ENCODE measurements around the gene DOK1. TPM values are rescaled to one million over a fixed set of nuclear protein-coding genes. Genes with fewer than 3 reads are reported as not detected.

DOK1 gene
- total RNA-seq, 4 donors from 2014 or later = 14.5 to 38.0 (median 26.3) TPM

DNA sequence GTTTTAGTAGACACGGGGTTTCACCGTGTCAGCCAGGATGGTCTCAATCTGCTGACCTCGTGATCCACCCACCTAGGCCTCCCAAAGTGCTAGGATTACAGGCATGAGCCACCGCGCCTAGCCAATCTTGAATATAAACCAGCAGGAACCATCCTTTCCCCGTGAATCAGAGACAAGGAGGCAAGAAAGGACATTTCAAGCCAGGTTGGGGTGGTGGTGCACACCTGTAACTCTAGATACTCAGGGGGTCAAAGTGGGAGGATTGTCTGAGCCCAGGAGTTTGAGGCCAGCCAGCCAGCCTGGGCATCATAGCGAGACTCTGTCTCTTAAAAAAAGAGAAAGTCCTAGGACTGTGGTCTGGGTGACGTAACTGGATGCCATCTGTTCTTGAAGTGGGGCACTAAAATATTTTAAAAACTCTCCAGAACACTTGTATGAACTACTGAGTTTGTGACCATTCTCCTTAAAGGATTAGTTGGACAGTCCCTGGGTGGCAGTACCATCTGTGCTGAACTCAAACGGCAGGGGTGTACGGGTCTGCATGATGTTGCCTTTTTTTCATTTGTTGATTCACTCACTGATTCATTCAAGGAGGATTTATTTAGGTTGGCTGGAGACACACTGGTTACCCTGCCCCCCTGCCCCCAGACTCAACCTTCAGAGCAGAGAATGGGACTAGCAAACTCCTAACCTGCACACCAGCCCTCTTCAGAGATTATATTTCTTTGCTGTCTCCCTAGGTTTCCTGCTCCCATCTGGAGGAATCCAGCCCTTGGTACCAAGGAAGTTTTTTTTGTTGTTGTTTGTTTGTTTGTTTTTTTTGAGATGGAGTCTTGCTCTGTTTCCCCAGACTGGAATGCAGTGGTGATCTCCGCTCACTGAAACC lies 43.2 kb upstream of the DOK1 start:
- H3K4me1 ChIP-seq = peaks cover 4 to 41% (median 27%) of the 10 kb centered on the region in 4 donors
- TF ChIP-seq POLR2A (IDR thresholded peaks at IDR 0.05) = no peak
- TF ChIP-seq, protein P1, sequence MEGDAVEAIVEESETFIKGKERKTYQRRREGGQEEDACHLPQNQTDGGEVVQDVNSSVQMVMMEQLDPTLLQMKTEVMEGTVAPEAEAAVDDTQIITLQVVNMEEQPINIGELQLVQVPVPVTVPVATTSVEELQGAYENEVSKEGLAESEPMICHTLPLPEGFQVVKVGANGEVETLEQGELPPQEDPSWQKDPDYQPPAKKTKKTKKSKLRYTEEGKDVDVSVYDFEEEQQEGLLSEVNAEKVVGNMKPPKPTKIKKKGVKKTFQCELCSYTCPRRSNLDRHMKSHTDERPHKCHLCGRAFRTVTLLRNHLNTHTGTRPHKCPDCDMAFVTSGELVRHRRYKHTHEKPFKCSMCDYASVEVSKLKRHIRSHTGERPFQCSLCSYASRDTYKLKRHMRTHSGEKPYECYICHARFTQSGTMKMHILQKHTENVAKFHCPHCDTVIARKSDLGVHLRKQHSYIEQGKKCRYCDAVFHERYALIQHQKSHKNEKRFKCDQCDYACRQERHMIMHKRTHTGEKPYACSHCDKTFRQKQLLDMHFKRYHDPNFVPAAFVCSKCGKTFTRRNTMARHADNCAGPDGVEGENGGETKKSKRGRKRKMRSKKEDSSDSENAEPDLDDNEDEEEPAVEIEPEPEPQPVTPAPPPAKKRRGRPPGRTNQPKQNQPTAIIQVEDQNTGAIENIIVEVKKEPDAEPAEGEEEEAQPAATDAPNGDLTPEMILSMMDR (IDR thresholded peaks at IDR 0.05) = no peak
- H3K36me3 ChIP-seq = no peaks in the 10 kb centered on the region
- peaks cover 0 to 2% (median 0%) of the 10 kb centered on the region in 4 donors for H3K9me3 ChIP-seq
- no peak overlapping the region for H3K27ac ChIP-seq
- DNase-seq = peak in 1 of 3 donors; percentile 10
- peaks cover 0 to 50% of the 10 kb centered on the region in 2 donors for H3K27me3 ChIP-seq
- H3K4me3 ChIP-seq = no peak overlapping the region

DNA sequence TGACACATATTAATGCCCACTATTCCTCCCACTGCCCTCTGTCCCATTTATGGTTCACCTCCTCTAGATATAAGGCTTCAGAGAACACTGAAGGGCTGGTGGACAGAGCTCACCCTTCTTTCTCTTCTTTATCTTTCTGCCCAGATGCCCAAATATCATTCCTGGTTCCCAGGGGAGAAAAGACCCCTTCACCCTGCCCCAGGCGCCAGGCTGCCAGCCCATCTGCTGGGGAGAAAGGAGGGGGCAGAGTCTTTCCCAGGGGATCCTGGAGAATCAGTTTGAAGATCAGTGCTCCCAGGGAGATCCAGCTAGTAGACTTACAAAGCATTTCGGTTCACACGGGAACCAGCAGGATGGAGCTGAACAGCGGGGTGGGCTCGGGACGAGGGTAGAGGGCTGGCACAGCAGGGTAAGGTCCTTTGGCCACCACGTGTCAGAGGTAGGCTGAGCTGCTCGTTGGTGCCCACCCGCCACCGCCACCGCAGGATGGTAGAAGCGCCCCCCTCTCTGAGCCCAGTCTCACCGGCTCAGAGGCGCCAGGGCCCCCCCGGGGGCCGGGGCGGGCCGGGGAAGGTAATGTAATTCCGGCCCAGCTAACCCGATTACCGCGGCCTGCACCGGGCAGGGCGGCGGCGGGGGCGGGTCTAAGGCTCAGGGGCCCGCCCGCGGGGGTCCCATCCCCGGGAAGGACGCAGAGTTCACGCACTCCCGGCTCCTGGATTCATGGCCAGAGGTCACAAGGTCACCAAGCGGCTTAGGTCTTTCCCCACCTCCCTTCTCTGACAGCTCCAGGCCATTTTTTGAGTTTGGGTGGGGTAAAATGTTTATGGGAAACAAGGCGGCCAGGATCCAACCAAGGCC lies 41.5 kb upstream of the DOK1 start:
- no peak overlapping the region for H3K4me3 ChIP-seq
- H3K9me3 ChIP-seq = peaks cover 0 to 3% (median 0%) of the 10 kb centered on the region in 4 donors
- H3K27me3 ChIP-seq = peaks cover 0 to 56% of the 10 kb centered on the region in 2 donors
- H3K27ac ChIP-seq = no peak overlapping the region
- H3K4me1 ChIP-seq = peaks cover 4 to 35% (median 24%) of the 10 kb centered on the region in 4 donors
- DNase-seq = peak in 1 of 3 donors; percentile 44
- TF ChIP-seq, protein P1 (IDR thresholded peaks at IDR 0.05) = no peak
- TF ChIP-seq POLR2A (IDR thresholded peaks at IDR 0.05) = no peak
- no peaks in the 10 kb centered on the region for H3K36me3 ChIP-seq

DNA sequence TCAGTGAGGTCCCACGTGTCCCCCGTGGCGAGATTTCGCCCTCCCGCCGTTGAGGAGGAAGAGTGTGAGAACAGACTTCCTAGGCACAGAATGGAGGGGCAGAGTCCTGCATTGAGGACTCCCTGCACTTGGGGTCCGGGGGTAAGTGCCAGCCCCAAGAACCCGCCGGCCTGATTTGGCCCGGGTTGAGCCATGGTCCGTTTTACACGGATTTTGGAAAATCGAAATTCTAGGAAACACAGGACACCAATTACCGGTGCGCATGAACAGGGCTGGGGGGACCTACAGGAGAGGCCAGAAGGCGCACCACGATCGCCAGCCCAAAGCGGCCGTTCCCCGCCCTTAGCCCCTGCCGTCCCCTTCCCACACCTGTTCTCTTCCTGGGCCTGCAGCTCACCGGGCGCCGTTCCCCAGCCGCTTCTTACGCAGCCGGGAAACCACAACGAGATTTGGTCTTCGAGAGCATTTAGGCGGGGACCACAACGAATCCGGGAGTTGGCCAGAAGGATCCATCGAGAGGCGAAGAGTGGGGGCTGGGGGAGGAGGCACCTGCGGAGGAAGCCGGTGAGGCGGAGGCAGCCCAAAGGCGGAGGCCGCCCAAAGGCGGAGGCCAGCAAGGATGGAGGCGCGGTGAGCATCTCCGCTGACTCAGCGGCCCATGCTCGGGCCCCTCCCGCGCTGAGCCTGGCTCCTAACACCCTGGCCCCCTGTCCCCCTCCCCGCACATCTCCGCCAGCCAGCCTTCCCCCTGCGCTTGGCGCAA lies 40.7 kb upstream of the DOK1 start:
- Histone ChIP-seq H3K36me3 (no peaks in the 10 kb centered on the region), H3K9me3 (peaks cover 0 to 3% (median 0%) of the 10 kb centered on the region in 4 donors), H3K4me1 (peaks cover 4 to 29% (median 22%) of the 10 kb centered on the region in 4 donors), H3K4me3 (peak overlapping the region in 3 of 4 donors; percentile 17 to 50 (median 27)), H3K27me3 (peaks cover 0 to 56% of the 10 kb centered on the region in 2 donors), H3K27ac (no peak overlapping the region)
- TF ChIP-seq, protein P1 (IDR thresholded peaks at IDR 0.05) = no peak
- TF ChIP-seq POLR2A (IDR thresholded peaks at IDR 0.05) = no peak
- peak in 1 of 3 donors; percentile 50 for DNase-seq

DNA sequence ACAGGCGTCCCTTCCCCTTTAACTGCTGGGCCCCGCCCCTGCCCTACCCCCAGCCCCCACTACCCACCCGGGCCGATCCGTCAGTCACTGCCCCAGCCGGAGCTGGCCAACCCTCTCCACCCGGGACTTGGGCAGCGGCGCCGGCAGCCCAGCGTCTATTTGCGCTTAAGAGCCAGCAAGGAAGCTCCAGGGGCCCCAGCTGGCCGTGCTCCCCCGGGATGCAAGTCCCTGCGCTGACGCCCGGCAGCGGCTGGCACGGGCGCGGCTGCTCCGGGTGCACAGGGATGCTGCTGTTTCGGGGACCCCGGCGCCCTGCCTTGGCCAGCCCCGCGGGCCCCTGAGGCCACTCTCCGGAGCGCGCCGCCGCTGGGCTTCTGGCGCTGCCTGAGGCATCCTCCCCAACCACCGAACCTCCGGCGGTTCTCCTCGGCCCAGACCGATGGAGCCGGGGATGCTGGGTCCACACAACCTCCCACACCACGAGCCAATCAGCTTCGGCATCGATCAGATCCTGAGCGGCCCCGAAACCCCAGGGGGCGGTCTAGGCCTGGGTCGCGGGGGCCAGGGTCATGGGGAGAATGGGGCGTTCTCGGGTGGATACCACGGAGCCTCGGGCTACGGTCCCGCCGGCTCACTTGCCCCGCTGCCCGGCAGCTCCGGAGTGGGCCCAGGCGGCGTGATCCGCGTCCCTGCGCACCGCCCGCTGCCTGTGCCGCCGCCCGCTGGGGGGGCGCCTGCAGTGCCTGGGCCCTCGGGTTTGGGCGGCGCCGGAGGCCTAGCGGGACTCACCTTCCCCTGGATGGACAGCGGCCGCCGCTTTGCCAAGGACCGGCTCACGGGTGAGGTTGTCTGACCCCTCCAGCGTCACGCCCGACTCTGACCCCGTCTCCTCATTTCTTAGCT lies 39.9 kb upstream of the DOK1 start, which contains the start of gene TLX2:
Gene TLX2, plus strand, starts transcription at position 83 of the 903 bp plus-strand sequence. Its CDS starts 357 bp downstream, at position 440.
- H3K9me3 ChIP-seq = peaks cover 0 to 3% (median 0%) of the 10 kb centered on the region in 4 donors
- peak within 1 kb of the TSS in 3 of 4 donors; percentile 17 to 50 (median 27) for H3K4me3 ChIP-seq

More for the DNA sequence above, 39.9 kb upstream of the DOK1 start, which contains the start of gene TLX2:
- Histone ChIP-seq H3K4me1 (peaks cover 4 to 29% (median 22%) of the 10 kb centered on the region in 4 donors), H3K36me3 (no peaks in the 10 kb centered on the region), H3K27ac (no peak within 1 kb of the TSS), H3K27me3 (peaks cover 0 to 56% of the 10 kb centered on the region in 2 donors)
- peak in 1 of 3 donors; percentile 55 for DNase-seq
- TF ChIP-seq, protein P1 (IDR thresholded peaks at IDR 0.05) = no peak
- no peak for TF ChIP-seq POLR2A (IDR thresholded peaks at IDR 0.05)

Measured in Peyer's patch (tissue), 4 donors.